ENCODE results near the gene SKIC2.

SKIC2 gene

GRCh38 chr6:31954511-31954910, 4.5 kb upstream of the SKIC2 start:
- Histone ChIP-seq H3K4me3 (ENCODE audit: low read length) (no peak overlapping the region), H3K27me3 (ENCODE audit: control insufficient read depth, low read length) (no peaks in the 10 kb centered on the region), H3K9me3 (ENCODE audit: control insufficient read depth, insufficient read depth, low read length) (no peaks in the 10 kb centered on the region), H3K36me3 (ENCODE audit: control insufficient read depth, low read length) (peaks cover 59% of the 10 kb centered on the region), H3K4me1 (ENCODE audit: control insufficient read depth, low read length) (peaks cover 12% of the 10 kb centered on the region), H3K27ac (ENCODE audit: low read depth, low read length) (no peak overlapping the region), H3K79me2 (ENCODE audit: control insufficient read depth, low read length) (peaks cover 27% of the 10 kb centered on the region), H3K4me2 (ENCODE audit: low read length) (no peak overlapping the region), H4K20me1 (ENCODE audit: control insufficient read depth, insufficient read depth, low read depth, low read length) (no peaks in the 10 kb centered on the region), H3F3A (ENCODE audit: control insufficient read depth, insufficient read depth) (no peaks in the 10 kb centered on the region), H3K9me2 (replicated peaks; ENCODE audit: control insufficient read depth, low read length) (no peaks in the 10 kb centered on the region)
- TF ChIP-seq EZH2phosphoT487 (IDR thresholded peaks at IDR 0.05; ENCODE audit: borderline replicate concordance, low read length) = no peak
- TF ChIP-seq, protein P1, sequence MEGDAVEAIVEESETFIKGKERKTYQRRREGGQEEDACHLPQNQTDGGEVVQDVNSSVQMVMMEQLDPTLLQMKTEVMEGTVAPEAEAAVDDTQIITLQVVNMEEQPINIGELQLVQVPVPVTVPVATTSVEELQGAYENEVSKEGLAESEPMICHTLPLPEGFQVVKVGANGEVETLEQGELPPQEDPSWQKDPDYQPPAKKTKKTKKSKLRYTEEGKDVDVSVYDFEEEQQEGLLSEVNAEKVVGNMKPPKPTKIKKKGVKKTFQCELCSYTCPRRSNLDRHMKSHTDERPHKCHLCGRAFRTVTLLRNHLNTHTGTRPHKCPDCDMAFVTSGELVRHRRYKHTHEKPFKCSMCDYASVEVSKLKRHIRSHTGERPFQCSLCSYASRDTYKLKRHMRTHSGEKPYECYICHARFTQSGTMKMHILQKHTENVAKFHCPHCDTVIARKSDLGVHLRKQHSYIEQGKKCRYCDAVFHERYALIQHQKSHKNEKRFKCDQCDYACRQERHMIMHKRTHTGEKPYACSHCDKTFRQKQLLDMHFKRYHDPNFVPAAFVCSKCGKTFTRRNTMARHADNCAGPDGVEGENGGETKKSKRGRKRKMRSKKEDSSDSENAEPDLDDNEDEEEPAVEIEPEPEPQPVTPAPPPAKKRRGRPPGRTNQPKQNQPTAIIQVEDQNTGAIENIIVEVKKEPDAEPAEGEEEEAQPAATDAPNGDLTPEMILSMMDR (IDR thresholded peaks at IDR 0.05; ENCODE audit: low read depth, low read length, poor library complexity, severe bottlenecking) = no peak

DNA sequence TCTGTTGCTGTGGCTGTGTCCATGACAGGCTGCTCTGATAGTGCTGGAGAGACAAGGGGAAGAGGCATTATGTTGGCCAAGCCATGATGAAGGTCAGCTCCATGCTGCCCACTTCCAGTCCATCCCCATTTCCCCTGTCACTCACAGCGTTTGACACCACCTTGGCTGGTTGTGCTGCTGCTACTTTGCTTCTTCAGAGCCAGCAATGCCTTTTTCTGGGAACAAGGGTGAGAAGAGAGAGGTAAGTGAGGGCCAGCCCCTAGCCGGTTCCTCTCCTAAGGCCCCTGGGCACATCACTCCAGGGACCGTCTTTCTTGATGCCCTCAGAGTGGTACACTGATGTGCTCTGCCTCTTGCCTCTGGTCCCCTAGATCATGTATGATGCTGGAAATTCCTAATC, 2.2 kb upstream of the SKIC2 start:
- Histone ChIP-seq H3K79me2 (ENCODE audit: control insufficient read depth, low read length) (peaks cover 39% of the 10 kb centered on the region), H3K4me1 (ENCODE audit: control insufficient read depth, low read length) (peaks cover 20% of the 10 kb centered on the region), H3K4me3 (ENCODE audit: low read length) (no peak overlapping the region), H3K9me2 (replicated peaks; ENCODE audit: control insufficient read depth, low read length) (no peaks in the 10 kb centered on the region), H3F3A (ENCODE audit: control insufficient read depth, insufficient read depth) (no peaks in the 10 kb centered on the region), H3K9me3 (ENCODE audit: control insufficient read depth, insufficient read depth, low read length) (no peaks in the 10 kb centered on the region), H3K27me3 (ENCODE audit: control insufficient read depth, low read length) (no peaks in the 10 kb centered on the region), H3K36me3 (ENCODE audit: control insufficient read depth, low read length) (peaks cover 69% of the 10 kb centered on the region), H4K20me1 (ENCODE audit: control insufficient read depth, insufficient read depth, low read depth, low read length) (no peaks in the 10 kb centered on the region), H3K27ac (ENCODE audit: low read depth, low read length) (no peak overlapping the region), H3K4me2 (ENCODE audit: low read length) (no peak overlapping the region)
- TF ChIP-seq, protein P1 (IDR thresholded peaks at IDR 0.05; ENCODE audit: low read depth, low read length, poor library complexity, severe bottlenecking) = no peak
- no peak for TF ChIP-seq EZH2phosphoT487 (IDR thresholded peaks at IDR 0.05; ENCODE audit: borderline replicate concordance, low read length)

GRCh38 chr6:31958412-31958740, 599 bp upstream of the SKIC2 start:
- no peaks in the 10 kb centered on the region for H3K9me2 ChIP-seq (replicated peaks; ENCODE audit: control insufficient read depth, low read length)
- H3K4me1 ChIP-seq (ENCODE audit: control insufficient read depth, low read length) = peaks cover 20% of the 10 kb centered on the region
- no peaks in the 10 kb centered on the region for H3F3A ChIP-seq (ENCODE audit: control insufficient read depth, insufficient read depth)
- peaks cover 39% of the 10 kb centered on the region for H3K79me2 ChIP-seq (ENCODE audit: control insufficient read depth, low read length)
- no peak for TF ChIP-seq EZH2phosphoT487 (IDR thresholded peaks at IDR 0.05; ENCODE audit: borderline replicate concordance, low read length)
- TF ChIP-seq, protein P1 (IDR thresholded peaks at IDR 0.05; ENCODE audit: low read depth, low read length, poor library complexity, severe bottlenecking) = no peak
- H3K36me3 ChIP-seq (ENCODE audit: control insufficient read depth, low read length) = peaks cover 69% of the 10 kb centered on the region
- no peaks in the 10 kb centered on the region for H3K27me3 ChIP-seq (ENCODE audit: control insufficient read depth, low read length)
- peak overlapping the region; percentile 81 for H3K4me2 ChIP-seq (ENCODE audit: low read length)
- no peaks in the 10 kb centered on the region for H3K9me3 ChIP-seq (ENCODE audit: control insufficient read depth, insufficient read depth, low read length)
- H3K4me3 ChIP-seq (ENCODE audit: low read length) = peak overlapping the region; percentile 92
- H4K20me1 ChIP-seq (ENCODE audit: control insufficient read depth, insufficient read depth, low read depth, low read length) = no peaks in the 10 kb centered on the region
- no peak overlapping the region for H3K27ac ChIP-seq (ENCODE audit: low read depth, low read length)

DNA sequence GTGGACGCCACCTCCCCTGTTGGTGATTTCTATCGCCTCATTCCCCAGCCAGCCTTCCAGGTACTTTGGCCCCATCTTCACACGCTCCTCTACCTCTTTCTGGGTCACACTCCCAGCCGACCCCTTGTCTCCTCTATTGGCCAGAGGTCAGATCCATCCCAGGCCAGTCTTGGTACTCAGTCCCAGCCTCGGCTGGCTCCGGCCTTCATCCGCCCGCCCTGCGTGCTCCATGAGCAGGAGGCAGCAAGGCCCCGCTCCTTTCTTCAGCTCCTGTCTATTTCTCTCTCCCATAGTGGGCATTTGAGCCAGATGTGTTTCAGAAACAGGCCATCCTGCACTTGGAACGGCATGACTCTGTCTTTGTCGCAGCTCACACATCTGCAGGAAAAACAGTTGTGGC, 2.6 kb downstream of the SKIC2 start:
- H3K79me2 ChIP-seq (ENCODE audit: control insufficient read depth, low read length) = peaks cover 38% of the 10 kb centered on the region
- H3K36me3 ChIP-seq (ENCODE audit: control insufficient read depth, low read length) = peaks cover 73% of the 10 kb centered on the region
- H3F3A ChIP-seq (ENCODE audit: control insufficient read depth, insufficient read depth) = no peaks in the 10 kb centered on the region
- H3K27me3 ChIP-seq (ENCODE audit: control insufficient read depth, low read length) = no peaks in the 10 kb centered on the region
- H3K4me3 ChIP-seq (ENCODE audit: low read length) = no peak overlapping the region
- no peak overlapping the region for H3K27ac ChIP-seq (ENCODE audit: low read depth, low read length)
- no peaks in the 10 kb centered on the region for H3K9me3 ChIP-seq (ENCODE audit: control insufficient read depth, insufficient read depth, low read length)
- no peak overlapping the region for H3K4me2 ChIP-seq (ENCODE audit: low read length)
- no peaks in the 10 kb centered on the region for H3K9me2 ChIP-seq (replicated peaks; ENCODE audit: control insufficient read depth, low read length)
- TF ChIP-seq, protein P1 (IDR thresholded peaks at IDR 0.05; ENCODE audit: low read depth, low read length, poor library complexity, severe bottlenecking) = no peak
- TF ChIP-seq EZH2phosphoT487 (IDR thresholded peaks at IDR 0.05; ENCODE audit: borderline replicate concordance, low read length) = no peak
- H3K4me1 ChIP-seq (ENCODE audit: control insufficient read depth, low read length) = peaks cover 20% of the 10 kb centered on the region
- H4K20me1 ChIP-seq (ENCODE audit: control insufficient read depth, insufficient read depth, low read depth, low read length) = no peaks in the 10 kb centered on the region
